KG1 (cell line): ENCODE data around the gene ENKUR.

Experiments used
- DNase-seq: peaks from one replicate; lab custom pipeline; 2025; lab: John Stamatoyannopoulos, UW

Gene ENKUR, protein sequence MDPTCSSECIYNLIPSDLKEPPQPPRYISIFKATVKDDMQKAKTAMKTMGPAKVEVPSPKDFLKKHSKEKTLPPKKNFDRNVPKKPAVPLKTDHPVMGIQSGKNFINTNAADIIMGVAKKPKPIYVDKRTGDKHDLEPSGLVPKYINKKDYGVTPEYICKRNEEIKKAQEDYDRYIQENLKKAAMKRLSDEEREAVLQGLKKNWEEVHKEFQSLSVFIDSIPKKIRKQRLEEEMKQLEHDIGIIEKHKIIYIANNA

GRCh38 chr10:25015828-25016375 lies at the start of gene ENKUR:
Gene ENKUR (minus strand): TSS chr10:25016158. CDS start chr10:25015936, 222 bp downstream.
- DNase-seq: peak; percentile 97

- DNase-seq: no peak
These were observed 48.4 kb upstream of the ENKUR start for GRCh38 chr10:25064401-25064800.

DNA sequence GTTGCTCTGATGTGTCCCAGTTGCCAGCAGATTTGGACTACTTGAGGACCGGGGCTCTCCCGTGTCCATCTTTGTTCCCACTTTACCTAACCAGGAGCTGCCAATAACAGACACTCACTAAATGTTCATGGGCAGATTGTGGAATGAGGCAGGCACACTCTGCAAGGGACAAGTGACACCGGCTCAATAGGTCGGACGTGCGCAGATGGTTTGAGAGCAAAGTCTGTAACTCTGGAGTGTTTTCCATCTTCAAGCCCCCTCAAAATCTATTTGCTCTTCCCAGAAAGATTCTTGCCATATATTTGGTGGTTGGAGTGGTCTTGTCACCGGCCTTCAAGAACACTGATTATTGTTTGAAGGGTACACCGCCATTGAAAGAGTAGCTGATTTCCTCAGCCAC lies 47.7 kb upstream of the ENKUR start:
- DNase-seq: no peak

- DNase-seq: no peak
These were observed 47.2 kb upstream of the ENKUR start for GRCh38 chr10:25063157-25063556.

- no peak for DNase-seq
These were observed 45.9 kb upstream of the ENKUR start for GRCh38 chr10:25061711-25062449.

DNA sequence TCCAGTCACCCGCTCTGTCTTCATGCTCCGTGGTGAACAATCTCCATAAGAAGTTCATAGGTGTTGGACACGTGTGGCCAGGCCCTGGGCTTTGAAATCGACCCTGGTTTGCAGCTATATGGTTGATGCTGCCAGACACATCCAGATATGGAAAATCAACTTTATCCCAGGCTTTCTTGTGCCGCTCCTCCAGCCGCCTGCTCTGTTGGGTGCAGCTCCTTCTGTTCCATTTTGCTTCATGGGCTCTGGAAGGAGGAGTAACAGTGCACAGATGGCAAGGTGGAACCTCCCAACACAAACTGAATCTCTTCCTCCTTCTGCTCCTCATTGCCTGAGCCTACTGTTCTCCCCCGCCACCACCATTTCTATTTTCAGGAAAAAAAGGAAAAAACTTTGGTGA lies 45.2 kb upstream of the ENKUR start:
- no peak for DNase-seq

GRCh38 chr10:25059990-25060389 lies 44.0 kb upstream of the ENKUR start:
- no peak for DNase-seq

GRCh38 chr10:25057886-25058285 lies 41.9 kb upstream of the ENKUR start:
- no peak for DNase-seq

GRCh38 chr10:25056726-25057125 lies 40.8 kb upstream of the ENKUR start:
- DNase-seq: no peak

GRCh38 chr10:25052012-25052411 lies 36.1 kb upstream of the ENKUR start:
- DNase-seq: no peak

DNA sequence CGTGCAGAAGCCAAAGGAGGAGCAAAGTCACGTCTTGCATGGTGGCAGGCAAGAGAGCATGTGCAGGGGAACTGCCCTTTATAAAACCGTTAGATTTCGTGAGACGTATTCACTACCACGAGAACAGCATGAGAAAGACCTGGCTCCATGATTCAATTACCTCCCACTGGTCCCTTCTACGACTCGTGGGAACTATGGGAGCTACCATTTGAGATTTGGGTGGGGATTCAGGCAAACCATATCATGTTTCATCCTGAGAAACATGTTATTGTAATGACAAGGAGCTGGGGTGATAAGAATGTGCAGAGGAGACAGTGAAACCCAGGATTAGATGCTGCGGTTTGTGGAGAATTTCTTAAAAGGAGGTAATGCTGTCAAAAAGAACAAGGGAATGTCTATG lies 34.4 kb upstream of the ENKUR start:
- no peak for DNase-seq

- no peak for DNase-seq
These were observed 34.0 kb upstream of the ENKUR start for GRCh38 chr10:25049966-25050365.

- no peak for DNase-seq
These were observed 32.5 kb upstream of the ENKUR start for GRCh38 chr10:25048450-25048849.

- DNase-seq: no peak
These were observed 31.8 kb upstream of the ENKUR start for GRCh38 chr10:25047591-25048301.

- no peak for DNase-seq
These were observed 31.1 kb upstream of the ENKUR start for GRCh38 chr10:25047088-25047487.

GRCh38 chr10:25046641-25047040 lies 30.7 kb upstream of the ENKUR start:
- no peak for DNase-seq

GRCh38 chr10:25039531-25039930 lies 23.6 kb upstream of the ENKUR start:
- DNase-seq: no peak

GRCh38 chr10:25038325-25038724 lies 22.4 kb upstream of the ENKUR start:
- DNase-seq: no peak

DNA sequence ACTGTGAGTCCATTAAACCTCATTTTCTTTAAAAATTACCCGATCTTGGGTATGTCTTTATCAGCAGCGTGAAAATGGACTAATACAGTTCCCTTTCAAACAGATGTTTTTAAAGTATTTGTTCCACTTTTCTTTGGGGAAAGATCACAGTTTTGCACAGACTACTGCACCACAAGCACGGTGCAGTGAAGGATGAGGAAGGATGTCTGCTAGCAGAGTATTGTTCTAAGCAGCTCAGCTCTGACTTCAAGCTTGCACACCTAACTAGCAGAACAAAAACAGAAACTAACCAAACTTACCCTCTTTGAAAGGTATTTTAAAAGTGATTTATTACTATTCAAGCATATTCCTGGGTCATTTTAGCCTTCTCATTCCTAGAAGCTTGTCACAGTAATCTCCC lies 20.4 kb upstream of the ENKUR start:
- no peak for DNase-seq

DNA sequence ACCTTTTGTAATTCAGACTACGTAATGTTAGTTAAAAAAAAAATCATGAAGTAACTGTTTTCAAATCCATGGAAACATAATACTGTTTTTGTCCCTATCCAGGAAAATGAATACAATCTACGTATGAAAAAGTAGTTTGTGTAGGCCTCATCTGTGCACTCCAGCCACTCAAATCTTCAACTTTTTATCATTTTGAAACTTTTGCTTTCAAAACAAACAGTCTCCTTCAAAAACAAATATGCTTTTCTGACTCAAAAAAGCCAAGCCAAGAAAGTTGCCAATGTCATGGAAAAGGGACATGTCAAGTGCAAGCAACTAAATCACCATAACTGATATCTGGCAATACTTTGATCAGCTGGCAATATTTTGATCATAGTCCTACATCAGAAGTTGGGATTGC lies 13.6 kb upstream of the ENKUR start:
- no peak for DNase-seq

DNA sequence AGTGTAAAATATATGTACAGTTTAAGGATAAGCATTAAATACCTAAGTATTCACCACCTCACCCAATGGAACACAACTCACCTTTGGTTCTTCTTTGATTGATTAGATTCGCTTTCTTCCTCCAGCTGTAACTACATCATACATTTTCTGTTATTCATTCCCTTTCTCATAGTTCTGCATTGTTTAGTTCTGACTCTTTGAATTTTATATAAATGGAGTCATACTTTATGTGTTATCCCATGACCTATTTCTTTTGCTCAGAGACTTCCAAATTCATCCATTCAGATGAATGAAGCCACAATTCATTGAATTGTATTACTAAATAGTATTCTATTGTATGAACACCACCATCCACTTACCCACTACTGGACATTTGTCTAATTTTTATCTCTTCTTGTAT lies 12.8 kb upstream of the ENKUR start:
- DNase-seq: no peak

GRCh38 chr10:25026463-25026862 lies 10.5 kb upstream of the ENKUR start:
- no peak for DNase-seq

DNA sequence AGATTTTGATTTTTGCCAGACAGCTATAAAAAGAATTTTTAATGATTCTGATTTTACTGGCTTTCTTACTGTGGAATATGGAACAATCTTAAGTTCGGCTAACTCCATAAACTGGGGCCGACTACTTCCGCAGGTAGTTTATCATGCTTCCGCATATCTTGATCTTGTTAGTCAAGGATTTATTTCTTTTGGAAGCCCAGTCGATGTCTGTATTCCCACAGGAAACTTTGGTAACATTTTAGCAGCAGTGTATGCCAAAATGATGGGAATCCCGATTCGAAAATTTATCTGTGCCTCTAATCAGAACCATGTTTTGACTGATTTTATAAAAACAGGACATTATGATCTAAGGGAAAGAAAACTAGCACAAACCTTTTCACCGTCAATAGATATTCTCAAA lies 8.6 kb upstream of the ENKUR start:
- DNase-seq: no peak
